Trophoblast cell (in vitro differentiated cells and primary cell): ENCODE data around the gene ZCCHC10.
"Not testable (repeated sequence)": the region's sequence is repeated elsewhere in the genome, so short reads cannot be mapped to it uniquely, and the experiment has no call there.

ENCODE experiments used
- DNase-seq, 2 donors: peaks; one replicate each; pipeline ENCODE4 v3.0.0-alpha.2; 2016
- H2AFZ ChIP-seq: 2 replicates; pipeline ENCODE4 v1.6.1; 2013; ENCODE audit warnings: low read length, moderate library complexity, mild to moderate bottlenecking; ENCODE audit not compliant: insufficient read depth, poor library complexity
- H2AK5ac ChIP-seq: 2 replicates; pipeline ENCODE4 v1.6.1; 2013; ENCODE audit warnings: mild to moderate bottlenecking, low read length
- H2BK120ac ChIP-seq: 2 replicates; pipeline ENCODE4 v1.6.1; 2013; ENCODE audit warnings: low read length, mild to moderate bottlenecking, moderate library complexity; ENCODE audit not compliant: insufficient read depth, poor library complexity
- H2BK12ac ChIP-seq: 2 replicates; pipeline ENCODE4 v1.6.1; 2013; ENCODE audit warnings: mild to moderate bottlenecking, low read length, moderate library complexity
- H2BK5ac ChIP-seq: 2 replicates; pipeline ENCODE4 v1.6.1; 2013; ENCODE audit warnings: low read length, low read depth, moderate library complexity, mild to moderate bottlenecking; ENCODE audit not compliant: poor library complexity
- H3K14ac ChIP-seq: 2 replicates; pipeline ENCODE4 v1.6.1; 2013; ENCODE audit warnings: mild to moderate bottlenecking, low read length
- H3K18ac ChIP-seq: 2 replicates; pipeline ENCODE4 v1.6.1; 2013; ENCODE audit warnings: mild to moderate bottlenecking, low read length
- H3K23ac ChIP-seq: 2 replicates; pipeline ENCODE4 v1.6.1; 2013; ENCODE audit warnings: low read length
- H3K27ac ChIP-seq: 2 replicates; pipeline ENCODE4 v1.5.1; 2013; ENCODE audit warnings: low read depth, mild to moderate bottlenecking, inconsistent platforms, low read length, moderate library complexity
- H3K27me3 ChIP-seq: 2 replicates; pipeline ENCODE4 v1.6.1; 2013; ENCODE audit warnings: inconsistent platforms, mild to moderate bottlenecking, low read length, moderate library complexity; ENCODE audit not compliant: insufficient read depth
- H3K36me3 ChIP-seq, 2 experiments: 1 replicate in 1 of 2; 2 replicates in 1 of 2; pipeline ENCODE4 v1.6.1; 2013; ENCODE audit warnings: low read length in 2 of 2, mild to moderate bottlenecking in 2 of 2, moderate library complexity in 1 of 2; ENCODE audit not compliant: insufficient read depth in 2 of 2, control insufficient read depth in 1 of 2
- H3K4ac ChIP-seq: 2 replicates; pipeline ENCODE4 v1.6.1; 2013; ENCODE audit warnings: low read depth, mild to moderate bottlenecking, low read length, moderate library complexity
- H3K4me1 ChIP-seq, 2 experiments: 1 replicate in 1 of 2; 2 replicates in 1 of 2; pipeline ENCODE4 v1.6.1; 2013; ENCODE audit warnings: low read length in 2 of 2, mild to moderate bottlenecking in 2 of 2, moderate library complexity in 1 of 2; ENCODE audit not compliant: insufficient read depth in 2 of 2, control insufficient read depth in 1 of 2
- H3K4me2 ChIP-seq: 2 replicates; pipeline ENCODE4 v1.6.1; 2013; ENCODE audit warnings: inconsistent platforms, mild to moderate bottlenecking, low read length, moderate library complexity
- H3K4me3 ChIP-seq: 2 replicates; pipeline ENCODE4 v1.5.1; 2013; ENCODE audit warnings: mild to moderate bottlenecking, low read depth, low read length, inconsistent platforms
- H3K79me1 ChIP-seq: one replicate; pipeline ENCODE4 v1.6.1; 2013; ENCODE audit warnings: low read length
- H3K79me2 ChIP-seq: 2 replicates; pipeline ENCODE4 v1.6.1; 2013; ENCODE audit warnings: low read length, mild to moderate bottlenecking; ENCODE audit not compliant: control insufficient read depth, insufficient read depth, poor library complexity
- H3K9ac ChIP-seq: 2 replicates; pipeline ENCODE4 v1.6.1; 2013; ENCODE audit warnings: mild to moderate bottlenecking, low read length
- H3K9me3 ChIP-seq: 2 replicates; pipeline ENCODE4 v1.6.1; 2013; ENCODE audit warnings: low read depth, mild to moderate bottlenecking, control low read depth, inconsistent platforms, low read length; ENCODE audit not compliant: insufficient read depth
- H4K12ac ChIP-seq: 2 replicates; pipeline ENCODE4 v1.6.1; 2013; ENCODE audit warnings: low read depth, mild to moderate bottlenecking, low read length, moderate library complexity
- H4K8ac ChIP-seq: 2 replicates; pipeline ENCODE4 v1.6.1; 2013; ENCODE audit warnings: low read depth, mild to moderate bottlenecking, low read length, moderate library complexity
- H4K91ac ChIP-seq: one replicate; pipeline ENCODE4 v1.6.1; 2013; ENCODE audit warnings: low read depth, mild to moderate bottlenecking, low read length, moderate library complexity
- WGBS: extraction: QIAGEN DNeasy Blood & Tissue Kit; methylation state at CpG from one replicate; pipeline ENCODE4 v1.1.7; 2013; ENCODE audit warnings: missing lambda C conversion rate; ENCODE audit not compliant: insufficient read length, insufficient coverage; ENCODE audit errors: extremely low coverage; 5-methylcytosine and 5-hydroxymethylcytosine counted together

ZCCHC10 gene

GRCh38 chr5:132961123-132961815, 65.1 kb downstream of the ZCCHC10 start:
- H3K23ac ChIP-seq, H2AFZ ChIP-seq, H4K12ac ChIP-seq, DNase-seq, H3K14ac ChIP-seq, H2BK12ac ChIP-seq, H3K9ac ChIP-seq, H4K91ac ChIP-seq, H3K4me1 ChIP-seq, H2BK5ac ChIP-seq, H3K27me3 ChIP-seq, H3K18ac ChIP-seq, H3K27ac ChIP-seq, H4K8ac ChIP-seq, H3K36me3 ChIP-seq, H3K9me3 ChIP-seq, H2BK120ac ChIP-seq, H3K4me3 ChIP-seq, H2AK5ac ChIP-seq: not testable (repeated sequence)
- H3K4ac ChIP-seq = peak overlapping the region; percentile 97
- H3K4me2 ChIP-seq = peak overlapping the region; percentile 9
- peaks cover 16% of the 10 kb centered on the region for H3K79me1 ChIP-seq
- peaks cover 24% of the 10 kb centered on the region for H3K79me2 ChIP-seq
- no CpG with 5 or more reads among the region's 11 CpGs for WGBS

- H3K18ac ChIP-seq, H4K12ac ChIP-seq, H4K8ac ChIP-seq, H3K4me1 ChIP-seq, H2BK12ac ChIP-seq, H2AFZ ChIP-seq, H3K4me2 ChIP-seq, H3K9me3 ChIP-seq, H3K27me3 ChIP-seq, H3K4me3 ChIP-seq, H4K91ac ChIP-seq, H2AK5ac ChIP-seq, H3K23ac ChIP-seq, H3K9ac ChIP-seq, H2BK120ac ChIP-seq, H3K27ac ChIP-seq, DNase-seq, H2BK5ac ChIP-seq, H3K79me1 ChIP-seq, H3K14ac ChIP-seq: not testable (repeated sequence)
- Histone ChIP-seq H3K79me2 (peaks cover 30% of the 10 kb centered on the region), H3K4ac (peak overlapping the region; percentile 93), H3K36me3 (peaks cover 10 to 11% of the 10 kb centered on the region in 2 experiments)
- no CpG with 5 or more reads among the region's 6 CpGs for WGBS
These were observed 70.1 kb downstream of the ZCCHC10 start for GRCh38 chr5:132956166-132956799.

GRCh38 chr5:132953710-132954109, 72.6 kb downstream of the ZCCHC10 start:
- no peak for DNase-seq
- Histone ChIP-seq H4K8ac (no peak overlapping the region), H3K27me3 (no peaks in the 10 kb centered on the region), H2BK120ac (no peak overlapping the region), H3K9ac (no peak overlapping the region), H3K23ac (no peak overlapping the region), H2AFZ (no peak overlapping the region), H3K4me1 (no peaks in the 10 kb centered on the region), H4K91ac (no peak overlapping the region), H2AK5ac (no peak overlapping the region), H3K4ac (peak overlapping the region; percentile 92), H3K18ac (no peak overlapping the region), H4K12ac (no peak overlapping the region), H3K79me2 (peaks cover 36% of the 10 kb centered on the region), H3K14ac (no peak overlapping the region), H2BK5ac (no peak overlapping the region), H3K4me3 (no peak overlapping the region), H3K9me3 (peaks cover 4% of the 10 kb centered on the region), H3K36me3 (peaks cover 11 to 14% of the 10 kb centered on the region in 2 experiments), H3K4me2 (no peak overlapping the region), H3K27ac (no peak overlapping the region), H3K79me1 (no peaks in the 10 kb centered on the region), H2BK12ac (no peak overlapping the region)
- whole genome bisulfite sequencing = 100% methylated on average over 1 of the region's 6 CpGs

DNA sequence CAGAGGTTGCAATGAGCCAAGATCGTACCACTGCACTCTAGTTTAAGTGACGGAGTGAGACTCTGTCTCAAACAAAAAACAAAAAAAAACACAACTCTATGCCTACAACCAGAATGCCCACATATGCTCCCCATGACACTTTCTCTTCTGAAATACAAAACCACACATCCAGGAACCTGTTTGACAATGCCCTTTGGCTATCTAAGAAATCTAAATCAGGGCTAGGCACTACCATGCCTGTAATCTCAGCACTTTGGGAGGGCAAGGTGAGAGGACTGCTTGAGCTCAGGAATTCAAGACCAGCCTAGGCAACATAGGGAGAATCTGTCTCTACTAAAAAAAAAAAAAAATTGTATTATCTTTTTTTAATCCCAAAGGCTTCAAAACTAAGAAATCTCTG, 73.5 kb downstream of the ZCCHC10 start:
- Histone ChIP-seq H3K9ac (no peak overlapping the region), H2BK12ac (no peak overlapping the region), H3K4me3 (no peak overlapping the region), H3K4me2 (no peak overlapping the region), H4K12ac (no peak overlapping the region), H3K4ac (peak overlapping the region; percentile 46), H3K79me1 (no peaks in the 10 kb centered on the region), H2BK120ac (no peak overlapping the region), H3K36me3 (peaks cover 11 to 14% of the 10 kb centered on the region in 2 experiments), H2AFZ (no peak overlapping the region), H2BK5ac (no peak overlapping the region), H3K79me2 (peaks cover 37% of the 10 kb centered on the region), H3K4me1 (peaks cover 0 to 3% of the 10 kb centered on the region in 2 experiments), H2AK5ac (no peak overlapping the region), H3K23ac (no peak overlapping the region), H3K14ac (no peak overlapping the region), H3K9me3 (peaks cover 4% of the 10 kb centered on the region), H3K18ac (no peak overlapping the region), H3K27me3 (no peaks in the 10 kb centered on the region), H4K91ac (no peak overlapping the region), H3K27ac (no peak overlapping the region), H4K8ac (no peak overlapping the region)
- WGBS = no CpG with 5 or more reads among the region's 2 CpGs
- peak; percentile 49 to 73 for DNase-seq
